Dermis microvascular lymphatic vessel endothelial cell (primary cell): Measurements from ENCODE around the gene TFRC. TPM values are rescaled to one million over a fixed set of nuclear protein-coding genes. Genes with fewer than 3 reads are reported as not detected.
"Not testable (repeated sequence)": the region's sequence is repeated elsewhere in the genome, so short reads cannot be mapped to it uniquely, and the experiment has no call there.

Experiments used
- DNase-seq, 2 donors: peaks; one replicate each; pipeline versions ENCODE4 v3.0.0 to v3.0.0-alpha.2; 2010; ENCODE audit warnings: low read depth in 2 of 2
- total RNA-seq: library from RNA; depleted of rRNA; stranded (reverse); fragments of >200 nt; gene quantifications from 2 replicates; pipeline ENCODE4 v1.2.1, GENCODE V29; 2014

The TFRC gene
- total RNA-seq, 1 donor from 2014 or later: 160 TPM

DNA sequence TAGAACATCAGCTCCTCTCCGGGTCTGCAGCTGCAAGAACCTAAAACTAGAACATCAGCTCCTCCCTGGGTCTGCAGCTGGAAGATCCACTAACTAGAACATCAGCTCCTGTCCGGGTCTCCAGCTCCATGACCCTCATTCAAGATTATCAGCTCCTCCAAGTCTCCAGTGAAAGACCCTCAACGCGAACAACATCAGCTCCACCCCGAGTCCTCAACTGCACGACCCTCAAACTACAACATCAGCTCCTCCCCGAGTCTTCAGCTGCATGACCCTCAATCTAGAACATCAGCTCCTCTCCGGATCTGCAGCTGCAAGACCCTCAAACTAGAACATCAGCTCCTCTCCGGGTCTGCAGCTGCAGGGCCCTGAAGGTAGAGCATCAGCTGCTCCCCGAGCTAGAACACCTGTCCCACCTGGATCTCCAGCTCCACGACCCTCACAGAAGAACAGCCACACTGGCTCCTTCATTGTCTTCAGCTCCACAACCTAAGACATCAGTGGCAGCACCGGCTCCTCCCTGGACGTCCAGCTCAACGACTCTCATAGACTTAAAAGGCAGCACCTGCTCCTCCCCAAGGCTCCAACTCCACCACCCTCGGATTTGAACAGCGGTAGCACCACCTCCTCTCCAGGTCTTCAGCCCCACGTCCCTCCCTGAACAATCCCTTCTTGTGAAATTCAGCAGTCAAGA lies 77.4 kb downstream of the TFRC start:
- DNase-seq: not testable (repeated sequence)

GRCh38 chr3:196003611-196004010 lies 78.3 kb downstream of the TFRC start:
- DNase-seq: no peak

GRCh38 chr3:196002721-196003120 lies 79.2 kb downstream of the TFRC start:
- not testable (repeated sequence) for DNase-seq

DNA sequence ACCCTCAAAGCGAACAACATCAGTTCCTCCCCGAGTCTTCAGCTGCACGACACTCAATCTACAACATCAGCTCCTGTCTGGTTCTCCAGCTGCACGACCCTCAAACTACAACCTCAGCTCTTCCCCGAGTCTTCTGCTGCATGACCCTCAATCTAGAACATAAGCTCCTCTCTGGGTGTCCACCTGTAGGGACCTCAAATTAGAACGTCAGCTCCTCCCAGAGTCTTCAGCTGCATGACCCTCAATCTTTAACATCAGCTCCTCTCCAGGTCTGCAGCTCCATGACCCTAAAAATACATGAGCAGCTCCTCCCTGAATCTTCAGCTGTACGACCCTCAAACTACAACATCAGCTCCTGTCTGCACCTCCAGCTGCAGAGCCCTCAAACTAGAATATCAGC lies 80.7 kb downstream of the TFRC start:
- DNase-seq: not testable (repeated sequence)

- DNase-seq: not testable (repeated sequence)
Observed at GRCh38 chr3:196000360-196000950, 81.4 kb downstream of the TFRC start.

- no peak for DNase-seq
Observed at GRCh38 chr3:195999896-196000295, 82.0 kb downstream of the TFRC start.

Other genes with a start within 250 kb of the TFRC start
- 11.3 and 13.4 TPM in 2 replicates for gene TNK2, start 173.5 kb downstream of the TFRC start, total RNA-seq
- not detected in 2 replicates for gene ZDHHC19, start 129.3 kb upstream of the TFRC start, total RNA-seq
- not detected in 2 replicates for gene SLC51A, start 134.4 kb upstream of the TFRC start, total RNA-seq
- gene PCYT1A, start 205.6 kb upstream of the TFRC start, total RNA-seq: 48.7 and 48.8 TPM in 2 replicates
- gene DYNLT2B, start 236.2 kb upstream of the TFRC start, total RNA-seq: 6.1 and 6.2 TPM in 2 replicates